K562 (cell line): Measurements from ENCODE around the gene TMEM72. TPM values are rescaled to one million over a fixed set of nuclear protein-coding genes. Genes with fewer than 3 reads are reported as not detected.

Experiments
- ARID3B ChIP-seq: fragments of 250-450 bp; sonication (Bioruptor Pico); IDR thresholded peaks from 2 replicates; pipeline ENCODE4 v1.4.0; 2020; ENCODE audit warnings: borderline replicate concordance
- CREB1 ChIP-seq, 2 experiments: sonication (generic) in 1 of 2; formaldehyde crosslinking in 1 of 2; IDR thresholded peaks; 2 replicates each; pipeline versions ENCODE4 v1.6.1 to v1.8.0; 2012 to 2022; ENCODE audit warnings: inconsistent platforms in 1 of 2, mild to moderate bottlenecking in 1 of 2, missing genetic modification reagents in 1 of 2, moderate library complexity in 1 of 2
- E4F1 ChIP-seq: fragments of 250-450 bp; sonication (Bioruptor Pico); IDR thresholded peaks from 2 replicates; pipeline ENCODE4 v1.5.0; 2021; ENCODE audit warnings: mild to moderate bottlenecking, borderline replicate concordance
- HDAC6 ChIP-seq: IDR thresholded peaks from 2 replicates; pipeline ENCODE4 v1.6.1; 2012; ENCODE audit warnings: low read depth, mild to moderate bottlenecking, control low read depth, inconsistent platforms, low read length, moderate library complexity
- HNRNPH1 ChIP-seq: fragments of 200-400 bp; formaldehyde crosslinking; optimal IDR thresholded peaks from 2 replicates; pipeline ENCODE3; 2017; ENCODE audit warnings: low read depth, mild to moderate bottlenecking, low read length, moderate library complexity
- RCOR1 ChIP-seq, 2 experiments: IDR thresholded peaks; 2 replicates each; pipeline ENCODE4 v1.6.1; 2012; ENCODE audit warnings: low read depth in 2 of 2, low read length in 2 of 2, borderline replicate concordance in 1 of 2, improper control_type of control experiment in 1 of 2
- RHOXF2B ChIP-seq: fragments of 250-450 bp; sonication (Bioruptor Pico); conservative IDR thresholded peaks from 2 replicates; pipeline ENCODE4 v1.5.1; 2021
- SFPQ ChIP-seq: fragments of 200-400 bp; formaldehyde crosslinking; IDR thresholded peaks from 2 replicates; pipeline ENCODE4 v1.6.1; 2017; ENCODE audit warnings: mild to moderate bottlenecking, low read depth, low read length, moderate library complexity
- SRSF3 ChIP-seq: fragments of 200-400 bp; formaldehyde crosslinking; IDR thresholded peaks from 2 replicates; pipeline ENCODE4 v1.6.1; 2016; ENCODE audit warnings: mild to moderate bottlenecking, low read length, moderate library complexity; ENCODE audit not compliant: insufficient read depth
- TARDBP ChIP-seq: fragments of 450-650 bp; IDR thresholded peaks from 2 replicates; pipeline ENCODE4 v1.6.1; 2016
- THRB ChIP-seq: fragments of 450-650 bp; formaldehyde crosslinking; conservative IDR thresholded peaks from 2 replicates; pipeline ENCODE4 v1.4.0; 2022; ENCODE audit warnings: mild to moderate bottlenecking, missing genetic modification characterization
- ZBTB8A ChIP-seq: fragments of 450-650 bp; IDR thresholded peaks from 2 replicates; pipeline ENCODE4 v1.6.1; 2018; ENCODE audit warnings: mild to moderate bottlenecking, moderate library complexity; ENCODE audit not compliant: partially characterized antibody
- ZC3H8 ChIP-seq: fragments of 450-650 bp; IDR thresholded peaks from 2 replicates; pipeline ENCODE4 v1.6.1; 2017
- ZKSCAN1 ChIP-seq: fragments of 150-350 bp; IDR thresholded peaks from 2 replicates; pipeline ENCODE4 v1.6.1; 2016; ENCODE audit warnings: low read depth, low read length
- ZNF212 ChIP-seq: fragments of 450-650 bp; formaldehyde crosslinking; IDR thresholded peaks from 2 replicates; pipeline ENCODE4 v1.4.0; 2020; ENCODE audit warnings: mild to moderate bottlenecking
- ZNF518B ChIP-seq: fragments of 250-450 bp; sonication (Bioruptor Pico); IDR thresholded peaks from 2 replicates; pipeline ENCODE4 v1.5.0; 2021; ENCODE audit warnings: mild to moderate bottlenecking, moderate library complexity
- polyA plus RNA-seq, 8 experiments: library from polyadenylated mRNA; depleted of rRNA in 4 of 8; stranded (reverse) in 5 of 8; unstranded in 3 of 8; fragments of >200 nt; fragmentation: Nextera tagmentation in 2 of 8; fragmentation: Illumina TruSeq in 1 of 8; extraction: Ambion mirVana in 2 of 8; extraction: Trizol in 1 of 8; gene quantifications; 2 replicates each; pipeline versions ENCODE4 v1.2.1 to v1.2.3, GENCODE V29; 2011 to 2014; ENCODE audit warnings: inconsistent platforms in 1 of 8, missing spikeins in 1 of 8
- total RNA-seq, 7 experiments: library from RNA; depleted of rRNA in 6 of 7; stranded (reverse); fragments of >200 nt in 6 of 7; fragmentation: Illumina TruSeq in 2 of 7; extraction: Trizol in 2 of 7; gene quantifications; 2 replicates each; pipeline versions ENCODE4 v1.2.1 to v1.2.3, GENCODE V29; 2011 to 2021; ENCODE audit warnings: low replicate concordance in 1 of 7

TMEM72 gene
- total and polyA plus RNA-seq, 9 of the 15 experiments (the other 6 are each of a cell fraction or from before 2014, with no cell fraction given): not detected

- no peak for TF ChIP-seq ARID3B (CRISPR knock-in tag)
- TF ChIP-seq CREB1 (IDR thresholded peaks at IDR 0.05): peak; percentile 64
- TF ChIP-seq CREB1 (CRISPR knock-in tag; IDR thresholded peaks at IDR 0.05): no peak
- peak; percentile 91 for TF ChIP-seq THRB (CRISPR knock-in tag)
- TF ChIP-seq HNRNPH1: no peak
- TF ChIP-seq ZKSCAN1: no peak
- no peak for TF ChIP-seq ZBTB8A
- TF ChIP-seq E4F1 (CRISPR knock-in tag): no peak
- TF ChIP-seq SFPQ: no peak
- no peak for TF ChIP-seq HDAC6
- no peak for TF ChIP-seq ZNF212 (CRISPR knock-in tag)
- TF ChIP-seq RHOXF2B (CRISPR knock-in tag): no peak
- TF ChIP-seq ZNF518B (CRISPR knock-in tag): no peak
- TF ChIP-seq TARDBP: no peak
- TF ChIP-seq SRSF3: no peak
- no peak for TF ChIP-seq ZC3H8
- TF ChIP-seq RCOR1 (IDR thresholded peaks at IDR 0.05; ENCODE audit: borderline replicate concordance in 1 of 2, low read depth in 2 of 2, low read length in 2 of 2): peak; percentile 85 to 98
These were observed 2.4 kb downstream of the TMEM72 start (continued) for GRCh38 chr10:44913350-44914081.
